Measurements from ENCODE around the gene TAOK2.

TAOK2 gene

DNA sequence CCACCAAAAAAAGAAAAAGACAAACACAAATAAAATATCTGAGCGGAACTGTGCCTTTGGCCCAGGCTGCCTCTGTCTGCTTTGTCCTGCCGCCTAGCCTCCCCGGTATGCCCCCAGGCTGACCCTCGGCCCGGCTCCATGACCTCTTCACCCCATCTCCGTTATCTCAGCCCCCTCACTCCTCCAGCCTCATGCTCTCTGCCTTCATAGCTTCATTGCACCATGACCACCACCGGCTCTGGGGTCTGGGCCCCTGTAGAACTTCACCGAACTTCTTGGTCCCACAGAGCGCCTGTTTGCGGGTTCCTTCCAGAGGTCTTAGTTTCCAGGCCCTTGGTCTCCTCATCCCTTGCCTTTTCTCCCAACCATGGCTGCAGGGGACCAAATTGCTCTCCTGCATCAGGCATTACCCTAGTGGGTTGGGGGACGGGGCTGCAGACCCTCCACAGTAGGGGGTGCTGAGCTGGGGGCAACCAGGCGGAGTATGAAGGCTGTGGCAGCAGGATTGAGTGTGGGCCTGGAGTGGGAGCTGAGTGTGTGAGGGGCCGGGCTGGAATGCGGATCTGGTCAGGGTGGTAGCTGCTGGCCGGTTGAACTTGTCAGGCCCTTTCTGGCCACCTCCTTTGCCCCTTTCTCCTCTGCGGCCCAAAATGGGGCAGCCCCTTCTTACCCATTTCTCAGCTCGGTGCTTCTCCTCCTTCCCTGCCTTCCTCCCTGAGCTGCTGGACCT lies 14.8 kb downstream of the TAOK2 start:
- no peak for DNase-seq

DNA sequence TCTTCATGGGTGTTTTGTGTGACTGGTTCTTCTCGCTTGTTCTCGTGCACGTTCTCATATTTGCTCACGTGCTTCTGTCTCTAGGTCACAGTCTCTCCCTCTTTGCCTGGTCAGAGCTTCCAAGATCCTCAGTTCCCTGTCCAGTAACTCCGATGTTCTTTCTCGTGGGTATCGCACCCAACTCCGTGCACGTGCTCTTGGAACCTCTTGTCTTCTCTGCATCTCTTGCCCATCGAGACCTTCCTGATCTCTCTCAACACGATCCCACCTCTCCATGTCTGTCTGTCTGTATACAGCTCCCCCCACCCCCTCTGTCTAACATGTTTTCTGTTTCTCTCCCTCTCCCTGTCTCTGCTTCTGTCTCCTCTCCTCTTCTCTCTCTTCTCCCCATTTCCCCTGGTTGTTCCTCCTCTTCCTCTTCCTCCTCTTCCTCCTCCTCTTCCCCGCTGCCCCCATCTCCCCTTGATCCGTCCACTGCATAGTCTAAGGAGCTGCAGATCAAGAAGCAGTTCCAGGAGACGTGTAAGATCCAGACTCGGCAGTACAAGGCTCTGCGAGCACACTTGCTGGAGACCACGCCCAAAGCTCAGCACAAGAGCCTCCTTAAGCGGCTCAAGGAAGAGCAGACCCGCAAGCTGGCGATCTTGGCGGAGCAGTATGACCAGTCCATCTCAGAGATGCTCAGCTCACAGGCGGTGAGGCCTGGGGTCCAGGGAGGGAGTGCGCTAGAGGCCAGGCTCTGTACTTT lies 15.6 kb downstream of the TAOK2 start:
- DNase-seq: no peak

GRCh38 chr16:29990034-29990433 lies 16.4 kb downstream of the TAOK2 start:
- no peak for DNase-seq

DNA sequence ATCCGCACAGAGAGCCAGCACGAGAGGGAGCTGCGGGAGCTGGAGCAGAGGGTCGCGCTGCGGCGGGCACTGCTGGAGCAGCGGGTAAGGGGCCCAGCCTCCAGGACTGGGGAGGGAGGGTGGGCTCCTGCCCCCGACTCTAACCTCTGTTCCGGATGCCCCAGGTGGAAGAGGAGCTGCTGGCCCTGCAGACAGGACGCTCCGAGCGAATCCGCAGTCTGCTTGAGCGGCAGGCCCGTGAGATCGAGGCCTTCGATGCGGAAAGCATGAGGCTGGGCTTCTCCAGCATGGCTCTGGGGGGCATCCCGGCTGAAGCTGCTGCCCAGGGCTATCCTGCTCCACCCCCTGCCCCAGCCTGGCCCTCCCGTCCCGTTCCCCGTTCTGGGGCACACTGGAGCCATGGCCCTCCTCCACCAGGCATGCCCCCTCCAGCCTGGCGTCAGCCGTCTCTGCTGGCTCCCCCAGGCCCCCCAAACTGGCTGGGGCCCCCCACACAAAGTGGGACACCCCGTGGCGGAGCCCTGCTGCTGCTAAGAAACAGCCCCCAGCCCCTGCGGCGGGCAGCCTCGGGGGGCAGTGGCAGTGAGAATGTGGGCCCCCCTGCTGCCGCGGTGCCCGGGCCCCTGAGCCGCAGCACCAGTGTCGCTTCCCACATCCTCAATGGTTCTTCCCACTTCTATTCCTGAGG lies 17.4 kb downstream of the TAOK2 start:
- DNase-seq: no peak

DNA sequence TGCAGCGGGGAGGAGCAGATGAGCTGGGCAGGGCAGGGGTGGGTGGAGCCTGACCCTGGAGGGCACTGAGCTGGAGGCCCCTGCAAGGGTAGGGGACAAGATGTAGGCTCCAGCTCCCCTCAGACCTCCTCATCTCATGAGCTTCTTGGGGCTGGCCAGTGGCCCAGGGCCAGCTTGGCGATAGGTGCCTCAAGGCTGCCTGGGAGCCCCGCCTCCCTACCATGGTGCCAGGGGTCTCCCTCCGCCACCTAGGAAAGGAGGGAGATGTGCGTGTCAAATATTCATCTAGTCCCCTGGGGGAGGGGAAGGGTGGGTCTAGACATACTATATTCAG lies 17.9 kb downstream of the TAOK2 start:
- DNase-seq: no peak

DNA sequence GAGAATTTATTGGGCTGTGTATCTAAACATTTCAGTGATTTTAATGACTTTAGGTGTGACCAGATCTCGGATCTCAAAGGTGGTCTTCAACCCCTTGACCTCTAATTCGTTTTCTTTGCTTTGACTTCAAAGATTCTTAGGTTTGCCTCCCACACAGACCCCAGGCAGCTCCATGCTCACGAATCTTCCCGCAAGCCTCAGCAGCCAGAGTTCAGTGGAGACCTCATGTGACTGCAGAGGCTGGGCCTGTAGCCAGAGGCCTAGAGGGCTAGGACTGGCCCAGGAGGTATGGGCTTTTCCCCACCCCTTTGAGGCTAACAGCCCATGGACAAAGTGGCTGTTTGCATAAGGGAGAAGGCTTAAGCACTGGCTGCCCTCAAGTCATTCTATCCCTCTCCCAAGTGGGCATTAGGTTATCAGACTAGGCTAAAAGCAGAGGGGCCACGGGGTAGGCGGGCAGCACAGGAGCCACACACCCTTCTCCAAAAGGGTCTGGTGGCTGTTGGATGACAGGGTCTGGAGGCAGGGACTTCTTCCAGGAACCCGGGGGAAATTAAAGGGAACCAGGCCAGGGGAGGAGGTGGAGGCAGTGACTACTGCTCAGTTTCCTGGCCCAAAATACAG lies 18.8 kb downstream of the TAOK2 start:
- DNase-seq: peak; percentile 37

DNA sequence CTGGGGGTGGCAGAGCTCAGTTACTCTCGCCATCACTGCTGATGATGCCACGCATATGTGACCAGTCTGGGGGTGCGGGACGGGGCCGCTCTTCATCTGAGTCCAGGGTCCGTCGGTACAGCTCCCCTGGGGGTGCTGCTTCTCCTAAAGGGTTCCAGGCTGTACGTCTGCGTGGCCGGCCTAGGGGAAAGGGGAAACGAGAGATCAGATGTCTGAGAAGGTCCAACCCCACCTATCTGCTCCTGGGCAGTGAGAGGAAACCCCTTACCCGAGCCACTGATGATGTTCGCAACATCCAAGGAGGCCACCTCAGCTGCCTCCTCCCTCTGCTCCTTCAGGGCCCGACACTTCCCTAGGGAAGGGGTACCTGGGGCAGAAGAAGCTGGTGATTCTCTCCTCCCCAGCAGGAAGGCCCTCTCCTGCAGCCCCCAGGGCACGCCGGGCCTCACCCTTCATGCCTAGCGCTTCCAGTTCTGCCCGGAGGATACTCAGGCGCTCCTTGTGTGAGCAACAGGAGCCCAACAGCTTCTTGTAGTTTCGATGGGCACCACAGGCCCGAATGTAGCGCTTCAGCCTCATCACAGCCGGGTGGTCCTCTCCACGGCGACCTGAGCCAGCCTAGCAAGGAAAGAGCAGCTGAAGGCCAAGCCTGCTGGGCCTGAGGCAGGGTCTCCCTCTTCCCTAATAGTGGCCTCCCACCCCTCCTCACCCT lies 19.7 kb downstream of the TAOK2 start:
- DNase-seq: no peak

- DNase-seq: peak; percentile 36
These were observed 20.4 kb downstream of the TAOK2 start for GRCh38 chr16:29993903-29994599.

- peak; percentile 81 for DNase-seq
These were observed 21.1 kb downstream of the TAOK2 start for GRCh38 chr16:29994600-29995323.

GRCh38 chr16:29995324-29995910 lies 21.7 kb downstream of the TAOK2 start, which contains the start of gene HIRIP3:
TSS of gene HIRIP3 (minus strand) at chr16:29995617. CDS start at chr16:29995605, 12 bp downstream.
- peak; percentile 95 for DNase-seq

DNA sequence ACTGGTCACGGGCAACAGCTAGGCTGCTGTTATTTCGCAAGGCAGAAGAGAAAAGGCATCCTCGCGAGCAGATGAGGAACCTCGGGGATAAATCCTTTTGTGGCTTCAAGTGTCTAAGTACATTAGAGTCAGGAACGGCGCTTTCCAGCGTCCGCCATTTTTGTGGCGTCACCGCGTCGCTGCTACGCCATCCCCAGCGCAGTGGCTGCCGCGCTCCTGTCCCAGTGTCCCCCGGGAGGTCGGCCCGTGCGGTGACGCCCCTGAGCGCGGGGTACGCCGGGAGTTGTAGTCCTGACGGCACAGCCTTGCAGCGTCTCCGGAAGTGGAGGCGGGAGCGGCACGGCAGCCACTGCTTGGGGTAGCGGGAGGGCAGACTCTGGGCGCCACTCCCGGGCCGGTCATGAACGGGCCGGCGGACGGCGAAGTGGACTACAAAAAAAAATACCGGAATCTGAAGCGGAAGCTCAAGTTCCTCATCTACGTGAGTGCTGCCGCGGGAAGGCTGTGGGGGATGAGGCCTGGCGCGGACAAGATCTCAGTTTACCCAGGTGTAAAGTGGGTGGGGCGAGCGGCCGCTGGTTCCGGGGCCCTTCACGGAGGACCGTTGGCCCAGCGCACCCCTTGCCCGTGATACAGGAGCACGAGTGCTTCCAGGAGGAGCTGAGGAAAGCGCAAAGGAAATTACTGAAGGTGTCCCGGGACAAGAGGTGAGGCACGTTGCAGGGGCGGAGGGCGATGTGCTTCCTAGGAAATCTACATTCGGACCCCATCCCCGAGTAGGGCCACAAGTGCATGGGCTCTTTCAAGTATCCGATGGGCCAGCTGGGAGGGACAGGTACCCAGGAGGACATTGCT lies 22.5 kb downstream of the TAOK2 start, which contains the start of gene INO80E:
TSS of gene INO80E (plus strand) at position 331 of the 855 bp plus-strand sequence. CDS start at position 401, 70 bp downstream.
- DNase-seq: peak; percentile 99

DNA sequence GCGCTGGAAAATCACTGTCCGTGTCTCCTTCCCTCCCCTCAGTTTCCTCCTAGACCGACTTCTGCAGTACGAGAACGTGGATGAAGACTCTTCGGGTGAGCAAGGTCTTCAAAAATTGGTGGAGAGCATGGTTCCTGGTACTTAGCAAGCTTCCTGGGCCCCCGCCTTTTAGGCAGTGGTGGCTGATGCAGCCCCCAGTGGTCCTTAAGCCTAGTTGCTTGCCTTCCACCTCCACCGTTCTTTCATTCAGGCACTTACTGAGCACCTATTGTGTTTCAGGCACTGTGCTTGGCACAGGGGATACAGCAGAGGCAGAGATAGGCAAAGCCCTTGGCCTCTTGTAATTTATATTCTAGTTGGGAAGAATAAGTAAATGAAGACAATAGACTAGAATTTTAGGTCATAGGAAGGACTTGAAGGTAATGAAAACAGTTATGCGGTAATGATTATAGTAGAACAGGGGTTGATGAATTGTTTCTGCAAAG lies 23.1 kb downstream of the TAOK2 start:
- no peak for DNase-seq

DNA sequence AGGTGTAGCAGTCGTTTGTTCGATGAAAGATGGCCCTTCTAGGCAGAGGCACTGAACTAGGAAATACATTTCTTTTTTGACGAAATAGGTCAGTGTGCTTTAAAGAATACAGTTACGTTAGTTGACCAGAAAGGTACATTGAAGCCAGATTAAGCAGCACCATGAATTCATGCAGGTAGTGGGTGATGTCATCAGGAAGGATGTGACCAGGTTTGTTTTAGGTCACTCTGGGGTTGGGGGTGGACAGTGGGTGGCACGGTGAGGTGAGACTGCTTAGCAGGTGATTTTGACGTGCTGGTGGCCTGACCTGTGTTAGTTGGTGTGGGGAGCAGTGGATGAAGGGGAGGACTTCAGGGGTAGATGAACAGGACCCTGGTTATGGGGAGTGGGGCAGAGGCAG lies 25.9 kb downstream of the TAOK2 start:
- DNase-seq: no peak

GRCh38 chr16:30000735-30001631 lies 27.3 kb downstream of the TAOK2 start:
- DNase-seq: no peak

DNA sequence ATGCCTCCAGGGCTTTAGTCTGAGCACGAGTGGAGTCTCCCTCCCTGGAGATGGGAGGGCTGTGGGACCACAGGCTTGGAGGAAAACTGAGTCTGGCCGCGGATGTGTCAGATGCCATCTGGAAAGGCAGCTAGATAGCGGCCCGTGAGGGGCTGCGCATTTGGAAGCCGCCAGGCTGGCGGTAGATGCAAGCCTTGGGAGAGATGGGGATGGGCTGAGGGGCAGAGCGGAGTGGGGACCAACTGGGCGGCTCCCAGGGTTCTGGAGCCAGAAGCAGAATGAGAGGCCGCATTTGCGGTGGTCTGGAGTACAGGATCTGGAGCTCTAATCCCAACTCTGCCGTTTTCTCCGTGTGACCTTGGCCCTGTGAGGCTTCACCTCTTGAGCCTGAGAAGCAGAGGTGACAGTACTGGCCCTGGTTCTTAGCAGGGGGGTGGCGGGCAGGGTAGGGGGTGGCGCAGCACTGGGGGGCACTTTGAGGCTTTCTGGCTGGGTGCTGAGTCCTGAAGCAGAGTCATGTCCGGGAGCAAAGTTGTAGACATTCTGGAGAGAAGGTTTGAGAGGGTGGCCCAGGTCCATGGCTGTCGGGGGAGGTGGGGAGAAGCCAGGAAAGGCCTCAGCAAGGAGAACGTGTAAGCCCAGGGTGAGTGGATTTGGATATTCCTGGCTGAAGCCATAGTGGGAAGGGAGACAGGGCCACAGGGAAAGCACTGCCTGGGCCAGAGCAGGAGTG lies 29.1 kb downstream of the TAOK2 start:
- no peak for DNase-seq

GRCh38 chr16:30003670-30004423 lies 30.2 kb downstream of the TAOK2 start:
- DNase-seq: no peak

DNA sequence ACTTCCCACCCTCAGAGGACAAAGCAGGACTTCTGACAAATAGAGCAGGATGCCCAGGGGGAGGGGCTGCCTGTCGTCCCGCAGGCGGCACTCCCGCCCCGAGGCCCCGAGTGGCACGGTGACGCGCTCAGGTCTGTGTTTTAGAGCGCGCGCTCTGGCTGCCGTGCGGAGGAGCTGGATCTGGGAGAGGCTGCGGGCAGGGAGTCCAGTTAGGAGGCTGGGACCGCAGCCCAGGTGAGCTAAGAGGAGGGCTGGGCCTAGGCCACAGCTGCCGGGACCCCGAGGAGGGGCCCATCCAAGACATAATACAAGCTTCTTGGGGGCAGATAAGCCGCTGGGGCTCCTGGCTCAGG lies 30.7 kb downstream of the TAOK2 start:
- DNase-seq: no peak
